Measurements from ENCODE around the gene YIPF3.

DNA sequence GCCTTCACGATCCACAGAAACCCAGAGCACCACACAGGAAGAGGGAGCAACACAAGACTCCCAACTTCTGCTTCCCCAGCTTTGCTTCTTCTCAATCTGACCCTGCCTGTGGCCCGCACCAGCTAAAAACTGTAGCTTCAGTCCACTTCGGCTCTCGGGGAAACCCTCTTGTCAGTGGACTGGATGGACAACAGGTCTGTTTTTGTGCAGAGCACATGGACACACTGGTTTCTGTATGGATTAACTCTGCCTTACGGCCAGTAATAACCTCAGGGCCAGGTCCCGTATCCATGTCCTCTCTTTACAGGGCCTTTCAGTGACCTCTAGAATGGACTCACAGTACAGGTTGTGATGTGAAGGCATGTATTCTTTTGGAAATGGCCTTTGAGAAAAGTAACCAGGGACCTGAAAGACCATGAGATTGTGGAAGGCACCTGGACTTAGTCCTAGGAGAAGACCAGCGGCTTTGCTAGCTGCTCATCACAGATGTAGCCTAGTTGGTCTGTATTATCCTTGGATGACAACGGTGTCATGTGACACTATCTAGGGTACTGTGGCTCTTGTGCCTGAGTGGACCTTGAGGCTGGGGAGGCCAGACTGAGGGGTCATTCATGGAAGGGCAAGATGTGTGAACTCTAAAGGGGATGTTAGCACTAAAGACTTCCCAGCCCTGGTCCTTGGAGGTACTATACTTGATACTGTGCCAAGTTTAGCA is 6.0 kb upstream of the YIPF3 start:
- TF ChIP-seq POLR2A (IDR thresholded peaks at IDR 0.05; ENCODE audit: low read depth, low read length) (no peak; the same call in 1 of the 2 replicates), POLR2AphosphoS5 (IDR thresholded peaks at IDR 0.05; ENCODE audit: low read depth, low read length) (peak; percentile 55; the same call in 1 of the 2 replicates)

Measured in GM12892 (cell line).